Upper lobe of left lung (tissue), 6 donors: ENCODE results near the gene ZKSCAN5. TPM values are rescaled to one million over a fixed set of nuclear protein-coding genes. Genes with fewer than 3 reads are reported as not detected.
"Not testable (repeated sequence)": the region's sequence is repeated elsewhere in the genome, so short reads cannot be mapped to it uniquely, and the experiment has no call there.

ENCODE experiments used
- ATAC-seq, 2 donors: fragments of 200-7000 bp; cut with Tn5 transposase; one replicate each; pipeline ENCODE4 v1.9.1; 2022; ENCODE audit warnings: mild to moderate bottlenecking in 2 of 2, moderate library complexity in 2 of 2; ENCODE audit not compliant: low FRiP score in 2 of 2
- DNase-seq, 2 donors: peaks; one replicate each; pipeline ENCODE4 v3.0.0-alpha.2; 2019 to 2020
- H3K27ac ChIP-seq, 4 donors: fragments of 200-600 bp; sonication (generic); one replicate each; pipeline ENCODE4 v1.5.1; 2016 to 2019
- H3K27me3 ChIP-seq, 4 donors: fragments of 200-600 bp; sonication (generic); one replicate each; pipeline ENCODE4 v1.5.1; 2017 to 2019
- H3K36me3 ChIP-seq, 4 donors: fragments of 200-600 bp; sonication (generic); one replicate each; pipeline ENCODE4 v1.5.1; 2016 to 2019
- H3K4me1 ChIP-seq, 4 donors: fragments of 200-600 bp; sonication (generic); one replicate each; pipeline ENCODE4 v1.5.1; 2018 to 2019
- H3K4me3 ChIP-seq, 4 donors: fragments of 200-600 bp; sonication (generic); one replicate each; pipeline ENCODE4 v1.5.1; 2017 to 2019; ENCODE audit warnings: mild to moderate bottlenecking in 2 of 4, moderate library complexity in 1 of 4
- H3K9me3 ChIP-seq, 4 donors: fragments of 200-600 bp; sonication (generic); one replicate each; pipeline ENCODE4 v1.5.1; 2018 to 2019
- CTCF ChIP-seq, 6 experiments: fragments of 450-650 bp in 4 of 6; fragments of 200-600 bp in 2 of 6; sonication (generic) in 2 of 6; IDR thresholded peaks; one replicate each; pipeline ENCODE4 v1.5.1; 2016 to 2019; ENCODE audit warnings: antibody characterized with exemption in 6 of 6
- EP300 ChIP-seq, 4 donors: sonication (generic); formaldehyde crosslinking; IDR thresholded peaks; one replicate each; pipeline ENCODE4 v1.5.1; 2017; ENCODE audit warnings: antibody characterized with exemption in 4 of 4, control low read depth in 2 of 4
- POLR2A ChIP-seq, 4 donors: fragments of 450-650 bp; IDR thresholded peaks; one replicate each; pipeline ENCODE4 v1.5.1; 2016 to 2017; ENCODE audit warnings: antibody characterized with exemption in 4 of 4, mild to moderate bottlenecking in 2 of 4
- POLR2AphosphoS5 ChIP-seq, 2 donors: sonication (generic); formaldehyde crosslinking; IDR thresholded peaks; one replicate each; pipeline ENCODE4 v1.5.1; 2017; ENCODE audit warnings: antibody characterized with exemption in 2 of 2
- WGBS, 2 donors: methylation state at CpG; one replicate each; pipeline ENCODE4 v1.1.5; 2017 to 2018; 5-methylcytosine and 5-hydroxymethylcytosine counted together
- total RNA-seq, 6 donors: library from RNA; depleted of rRNA in 4 of 6; stranded (reverse); fragments of >200 nt in 4 of 6; gene quantifications; one replicate each; pipeline versions ENCODE4 v1.1.0 to v1.2.1, GENCODE V29; 2016 to 2021
- donor health status: DM: no; HTN: no; CAD: no; lungs with moderate emphysema.
- donor health status: DM: no; HTN: yes; CAD: no; lungs with severe emphysema.

ZKSCAN5 gene
- total RNA-seq, 6 donors from 2014 or later, result 3.8 to 12.6 (median 7.6) TPM

- 92 to 95% methylated on average over 2 of the region's 2 CpGs for WGBS, 2 donors
- peaks cover 21 to 69% (median 52%) of the 10 kb centered on the region in 4 donors for H3K36me3 ChIP-seq
- TF ChIP-seq EP300 (IDR thresholded peaks at IDR 0.05) (no peak), POLR2AphosphoS5 (IDR thresholded peaks at IDR 0.05) (no peak), CTCF (IDR thresholded peaks at IDR 0.05) (no peak), POLR2A (IDR thresholded peaks at IDR 0.05) (no peak)
- H3K4me1 ChIP-seq, result peaks cover 23 to 41% (median 28%) of the 10 kb centered on the region in 4 donors
- no peak overlapping the region for H3K4me3 ChIP-seq
- ATAC-seq, result no peak
- DNase-seq, result no peak
- H3K9me3 ChIP-seq, result no peaks in the 10 kb centered on the region
- H3K27ac ChIP-seq, result peak overlapping the region in 1 of 4 donors; percentile 19
- no peaks in the 10 kb centered on the region for H3K27me3 ChIP-seq
These were observed 57.2 kb downstream of the ZKSCAN5 start for GRCh38 chr7:99561737-99562051.

GRCh38 chr7:99562114-99562784 lies 57.8 kb downstream of the ZKSCAN5 start:
- no peak overlapping the region for H3K4me3 ChIP-seq
- no peaks in the 10 kb centered on the region for H3K27me3 ChIP-seq
- H3K36me3 ChIP-seq, result peaks cover 21 to 70% (median 53%) of the 10 kb centered on the region in 4 donors
- peak overlapping the region in 2 of 4 donors; percentile 35 to 57 for H3K27ac ChIP-seq
- no peak for ATAC-seq
- peaks cover 18 to 35% (median 23%) of the 10 kb centered on the region in 4 donors for H3K4me1 ChIP-seq
- DNase-seq, result no peak
- no peaks in the 10 kb centered on the region for H3K9me3 ChIP-seq
- WGBS, 2 donors, result 90 to 91% methylated on average over 9 of the region's 9 CpGs
- TF ChIP-seq EP300 (IDR thresholded peaks at IDR 0.05) (no peak), POLR2A (IDR thresholded peaks at IDR 0.05) (no peak), POLR2AphosphoS5 (IDR thresholded peaks at IDR 0.05) (no peak), CTCF (IDR thresholded peaks at IDR 0.05) (no peak)

- ATAC-seq, result peak in 1 of 2 donors; percentile 56
- peaks cover 14 to 30% (median 20%) of the 10 kb centered on the region in 4 donors for H3K4me1 ChIP-seq
- H3K4me3 ChIP-seq, result no peak overlapping the region
- DNase-seq, result no peak
- H3K36me3 ChIP-seq, result peaks cover 21 to 73% (median 55%) of the 10 kb centered on the region in 4 donors
- TF ChIP-seq CTCF (IDR thresholded peaks at IDR 0.05) (no peak), EP300 (IDR thresholded peaks at IDR 0.05) (no peak), POLR2AphosphoS5 (IDR thresholded peaks at IDR 0.05) (peak; percentile 13 to 38), POLR2A (IDR thresholded peaks at IDR 0.05) (no peak)
- H3K27ac ChIP-seq, result peak overlapping the region in 2 of 4 donors; percentile 35 to 57
- no peaks in the 10 kb centered on the region for H3K9me3 ChIP-seq
- 46 to 55% methylated on average over 2 of the region's 2 CpGs for WGBS, 2 donors
- no peaks in the 10 kb centered on the region for H3K27me3 ChIP-seq
These were observed 58.4 kb downstream of the ZKSCAN5 start for GRCh38 chr7:99562832-99563231.

DNA sequence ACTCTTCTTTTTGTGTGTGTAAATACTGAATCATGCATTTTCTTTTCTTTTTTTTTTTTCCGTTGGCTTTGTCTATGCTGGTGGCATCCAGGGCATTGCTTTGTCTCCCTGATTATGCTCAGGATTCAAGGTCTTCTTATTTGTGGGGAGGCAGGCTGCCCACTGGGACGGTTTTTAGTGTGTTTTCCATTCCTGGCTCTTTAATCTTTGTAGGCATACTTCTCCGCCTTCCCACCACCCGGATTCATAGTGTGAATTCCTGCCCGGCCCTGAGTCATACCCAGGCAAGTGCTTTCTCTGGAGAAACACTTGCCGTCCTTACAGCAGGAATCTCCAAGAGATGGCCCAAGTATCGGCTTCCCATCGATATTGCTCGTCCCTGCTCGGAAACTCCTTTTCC lies 59.2 kb downstream of the ZKSCAN5 start:
- TF ChIP-seq CTCF (IDR thresholded peaks at IDR 0.05) (no peak), EP300 (IDR thresholded peaks at IDR 0.05) (no peak)
- Histone ChIP-seq H3K4me3 (no peak overlapping the region), H3K27ac (peak overlapping the region in 1 of 4 donors; percentile 35), H3K4me1 (peaks cover 14 to 29% (median 20%) of the 10 kb centered on the region in 4 donors), H3K36me3 (peaks cover 21 to 74% (median 57%) of the 10 kb centered on the region in 4 donors), H3K9me3 (no peaks in the 10 kb centered on the region), H3K27me3 (no peaks in the 10 kb centered on the region)
- 87 to 93% methylated on average over 10 of the region's 10 CpGs for WGBS, 2 donors
- ATAC-seq (no peak), DNase-seq (no peak)

GRCh38 chr7:99568770-99569169 lies 64.3 kb downstream of the ZKSCAN5 start:
- not testable (repeated sequence) for ATAC-seq, H3K4me1 ChIP-seq, H3K27ac ChIP-seq, DNase-seq, H3K27me3 ChIP-seq, H3K4me3 ChIP-seq, H3K9me3 ChIP-seq
- WGBS, 2 donors, result 96 to 99% methylated on average over 5 to 7 of the region's 7 CpGs
- H3K36me3 ChIP-seq, result peaks cover 12 to 83% (median 40%) of the 10 kb centered on the region in 4 donors
